SK-N-SH treated with all-trans-retinoic acid at 6 μM for 48 hours (cell line): ENCODE results near the gene CRLF2.
"Not testable (repeated sequence)": the region's sequence is repeated elsewhere in the genome, so short reads cannot be mapped to it uniquely, and the experiment has no call there.

ENCODE experiments used
- ATAC-seq: fragments of 200-7000 bp; cut with Tn5 transposase; 3 replicates; pipeline ENCODE4 v1.9.1; 2020; ENCODE audit warnings: mild to moderate bottlenecking, moderate library complexity
- ARNTL ChIP-seq: fragments of 450-650 bp; formaldehyde crosslinking; IDR thresholded peaks from 2 replicates; pipeline ENCODE4 v1.5.0; 2020; ENCODE audit warnings: low read depth, mild to moderate bottlenecking, moderate library complexity, borderline replicate concordance
- BACH2 ChIP-seq: fragments of 250-450 bp; sonication (Bioruptor Pico); IDR thresholded peaks from 2 replicates; pipeline ENCODE4 v1.9.0; 2021; ENCODE audit warnings: mild to moderate bottlenecking, borderline replicate concordance
- CREB5 ChIP-seq: fragments of 250-450 bp; sonication (Bioruptor Pico); IDR thresholded peaks from 2 replicates; pipeline ENCODE4 v1.5.1; 2020; ENCODE audit warnings: low read depth, mild to moderate bottlenecking, moderate library complexity
- CSDC2 ChIP-seq: fragments of 250-450 bp; sonication (Bioruptor Pico); IDR thresholded peaks from 2 replicates; pipeline ENCODE4 v1.5.0; 2020; ENCODE audit warnings: mild to moderate bottlenecking, moderate library complexity
- CSRNP3 ChIP-seq: fragments of 250-450 bp; sonication (Bioruptor Pico); IDR thresholded peaks from 2 replicates; pipeline ENCODE4 v1.5.1; 2021; ENCODE audit warnings: mild to moderate bottlenecking, moderate library complexity
- ESRRG ChIP-seq: fragments of 250-450 bp; sonication (Bioruptor Pico); IDR thresholded peaks from 2 replicates; pipeline ENCODE4 v1.6.1; 2021; ENCODE audit warnings: mild to moderate bottlenecking
- ISL1 ChIP-seq: fragments of 250-450 bp; sonication (Bioruptor Pico); IDR thresholded peaks from 2 replicates; pipeline ENCODE4 v2.1.2; 2022; ENCODE audit warnings: mild to moderate bottlenecking, moderate library complexity
- OSR1 ChIP-seq: fragments of 250-450 bp; sonication (Bioruptor Pico); IDR thresholded peaks from 2 replicates; pipeline ENCODE4 v1.8.0; 2022; ENCODE audit warnings: moderate library complexity, mild to moderate bottlenecking, inconsistent platforms
- PPARA ChIP-seq: fragments of 250-450 bp; sonication (Bioruptor Pico); IDR thresholded peaks from 2 replicates; pipeline ENCODE4 v1.5.0; 2020; ENCODE audit warnings: mild to moderate bottlenecking, borderline replicate concordance
- SNAI2 ChIP-seq: fragments of 250-450 bp; sonication (Bioruptor Pico); IDR thresholded peaks from 2 replicates; pipeline ENCODE4 v1.5.0; 2020; ENCODE audit warnings: mild to moderate bottlenecking, moderate library complexity
- TCF4 ChIP-seq: fragments of 250-450 bp; sonication (Bioruptor Pico); IDR thresholded peaks from 2 replicates; pipeline ENCODE4 v1.8.0; 2021; ENCODE audit warnings: mild to moderate bottlenecking, moderate library complexity, borderline replicate concordance
- TOX ChIP-seq: fragments of 250-450 bp; sonication (Bioruptor Pico); IDR thresholded peaks from 2 replicates; pipeline ENCODE4 v1.8.0; 2021; ENCODE audit warnings: mild to moderate bottlenecking, moderate library complexity, borderline replicate concordance
- ZC3H10 ChIP-seq: fragments of 250-450 bp; sonication (Bioruptor Pico); IDR thresholded peaks from 2 replicates; pipeline ENCODE4 v1.5.1; 2021; ENCODE audit warnings: mild to moderate bottlenecking, moderate library complexity
- ZFP3 ChIP-seq: fragments of 250-450 bp; sonication (Bioruptor Pico); IDR thresholded peaks from 2 replicates; pipeline ENCODE4 v1.5.0; 2020; ENCODE audit warnings: mild to moderate bottlenecking, moderate library complexity
- ZFP30 ChIP-seq: fragments of 450-650 bp; formaldehyde crosslinking; IDR thresholded peaks from 2 replicates; pipeline ENCODE4 v1.5.0; 2022; ENCODE audit warnings: mild to moderate bottlenecking, moderate library complexity
- ZNF565 ChIP-seq: fragments of 450-650 bp; formaldehyde crosslinking; conservative IDR thresholded peaks from 2 replicates; pipeline ENCODE4 v1.5.0; 2020; ENCODE audit warnings: low read depth, mild to moderate bottlenecking, moderate library complexity
- ZNF70 ChIP-seq: fragments of 450-650 bp; formaldehyde crosslinking; IDR thresholded peaks from 2 replicates; pipeline ENCODE4 v1.5.0; 2020; ENCODE audit warnings: mild to moderate bottlenecking, moderate library complexity
- ZNF8 ChIP-seq: fragments of 450-650 bp; formaldehyde crosslinking; IDR thresholded peaks from 2 replicates; pipeline ENCODE4 v1.5.0; 2020; ENCODE audit warnings: mild to moderate bottlenecking, moderate library complexity
- TF ChIP-seq, protein P1 (sequence below): fragments of 250-450 bp; sonication (Bioruptor Pico); IDR thresholded peaks from 2 replicates; pipeline ENCODE4 v1.8.0; 2021; ENCODE audit warnings: low read depth, mild to moderate bottlenecking, moderate library complexity, borderline replicate concordance
- TF ChIP-seq, protein P2 (sequence below): fragments of 250-450 bp; sonication (Bioruptor Pico); IDR thresholded peaks from 2 replicates; pipeline ENCODE4 v1.8.0; 2020; ENCODE audit warnings: mild to moderate bottlenecking, moderate library complexity, borderline replicate concordance

Gene CRLF2

GRCh38 chrX:1231850-1232465 lies 19.5 kb upstream of the CRLF2 start (continued):
- TF ChIP-seq CSRNP3 (CRISPR knock-in tag): no peak
- TF ChIP-seq, all 23 proteins: peak for 0

DNA sequence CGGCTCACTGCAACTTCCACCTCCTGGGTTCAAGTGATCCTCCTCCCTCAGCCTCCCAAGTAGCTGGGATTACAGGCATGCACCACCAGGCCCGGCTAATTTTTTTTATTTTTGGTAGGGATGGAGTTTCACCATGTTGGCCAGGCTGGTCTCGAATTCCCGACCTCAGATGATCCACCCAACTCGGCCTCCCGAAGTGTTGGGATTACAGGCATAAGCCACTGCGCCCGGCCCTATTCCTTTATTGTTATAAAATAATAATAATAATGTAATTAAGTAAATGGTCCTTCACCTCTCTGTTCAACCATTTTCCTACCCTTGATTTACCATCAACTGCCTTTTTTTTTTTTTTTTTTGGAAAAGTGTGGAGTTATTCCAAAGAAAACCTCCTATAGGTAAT lies 15.7 kb upstream of the CRLF2 start:
- not testable (repeated sequence) for ATAC-seq

- TF ChIP-seq, protein P1, sequence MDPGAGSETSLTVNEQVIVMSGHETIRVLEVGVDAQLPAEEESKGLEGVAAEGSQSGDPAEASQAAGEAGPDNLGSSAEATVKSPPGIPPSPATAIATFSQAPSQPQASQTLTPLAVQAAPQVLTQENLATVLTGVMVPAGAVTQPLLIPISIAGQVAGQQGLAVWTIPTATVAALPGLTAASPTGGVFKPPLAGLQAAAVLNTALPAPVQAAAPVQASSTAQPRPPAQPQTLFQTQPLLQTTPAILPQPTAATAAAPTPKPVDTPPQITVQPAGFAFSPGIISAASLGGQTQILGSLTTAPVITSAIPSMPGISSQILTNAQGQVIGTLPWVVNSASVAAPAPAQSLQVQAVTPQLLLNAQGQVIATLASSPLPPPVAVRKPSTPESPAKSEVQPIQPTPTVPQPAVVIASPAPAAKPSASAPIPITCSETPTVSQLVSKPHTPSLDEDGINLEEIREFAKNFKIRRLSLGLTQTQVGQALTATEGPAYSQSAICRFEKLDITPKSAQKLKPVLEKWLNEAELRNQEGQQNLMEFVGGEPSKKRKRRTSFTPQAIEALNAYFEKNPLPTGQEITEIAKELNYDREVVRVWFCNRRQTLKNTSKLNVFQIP (CRISPR knock-in tag): no peak
- TF ChIP-seq TOX (CRISPR knock-in tag): no peak
- TF ChIP-seq, protein P2, sequence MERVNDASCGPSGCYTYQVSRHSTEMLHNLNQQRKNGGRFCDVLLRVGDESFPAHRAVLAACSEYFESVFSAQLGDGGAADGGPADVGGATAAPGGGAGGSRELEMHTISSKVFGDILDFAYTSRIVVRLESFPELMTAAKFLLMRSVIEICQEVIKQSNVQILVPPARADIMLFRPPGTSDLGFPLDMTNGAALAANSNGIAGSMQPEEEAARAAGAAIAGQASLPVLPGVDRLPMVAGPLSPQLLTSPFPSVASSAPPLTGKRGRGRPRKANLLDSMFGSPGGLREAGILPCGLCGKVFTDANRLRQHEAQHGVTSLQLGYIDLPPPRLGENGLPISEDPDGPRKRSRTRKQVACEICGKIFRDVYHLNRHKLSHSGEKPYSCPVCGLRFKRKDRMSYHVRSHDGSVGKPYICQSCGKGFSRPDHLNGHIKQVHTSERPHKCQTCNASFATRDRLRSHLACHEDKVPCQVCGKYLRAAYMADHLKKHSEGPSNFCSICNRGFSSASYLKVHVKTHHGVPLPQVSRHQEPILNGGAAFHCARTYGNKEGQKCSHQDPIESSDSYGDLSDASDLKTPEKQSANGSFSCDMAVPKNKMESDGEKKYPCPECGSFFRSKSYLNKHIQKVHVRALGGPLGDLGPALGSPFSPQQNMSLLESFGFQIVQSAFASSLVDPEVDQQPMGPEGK (CRISPR knock-in tag): no peak
- no peak for TF ChIP-seq ZFP3 (CRISPR knock-in tag)
- TF ChIP-seq, all 23 proteins: peak for 0
- no peak for ATAC-seq
Observed at GRCh38 chrX:1226249-1226648, 13.8 kb upstream of the CRLF2 start.

DNA sequence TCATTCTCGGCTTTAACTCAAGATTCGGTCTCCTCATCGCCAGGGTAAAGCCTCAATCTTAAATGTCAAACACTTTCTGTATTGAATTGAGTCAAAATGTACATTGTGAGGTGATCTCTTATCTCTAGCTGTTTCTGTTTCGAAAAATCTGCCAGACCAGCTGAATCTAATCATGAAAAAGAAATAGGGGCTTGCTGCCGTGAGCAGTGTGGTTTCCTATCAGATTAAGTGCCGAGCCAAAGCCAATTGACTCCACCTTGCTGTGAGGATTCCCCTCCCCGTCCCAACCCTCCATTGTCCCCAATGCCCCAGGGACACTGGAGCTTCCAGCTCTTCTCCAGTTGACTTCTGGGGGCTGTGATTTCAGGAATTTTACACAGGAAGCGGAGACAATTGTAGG lies 12.5 kb upstream of the CRLF2 start:
- TF ChIP-seq, protein P2 (CRISPR knock-in tag): no peak
- TF ChIP-seq SNAI2: no peak
- no peak for TF ChIP-seq ZFP3 (CRISPR knock-in tag)
- TF ChIP-seq OSR1 (CRISPR knock-in tag): no peak
- TF ChIP-seq PPARA (CRISPR knock-in tag): no peak
- TF ChIP-seq CREB5 (CRISPR knock-in tag): no peak
- no peak for TF ChIP-seq ZNF70
- no peak for TF ChIP-seq TCF4
- TF ChIP-seq ZNF565 (CRISPR knock-in tag): no peak
- no peak for TF ChIP-seq ARNTL (CRISPR knock-in tag)
- no peak for TF ChIP-seq ESRRG (CRISPR knock-in tag)
- no peak for TF ChIP-seq ZFP30 (CRISPR knock-in tag)
- no peak for TF ChIP-seq CSRNP3 (CRISPR knock-in tag)
- TF ChIP-seq ISL1: no peak
- no peak for TF ChIP-seq ZNF8
- TF ChIP-seq ZC3H10 (CRISPR knock-in tag): no peak
- no peak for TF ChIP-seq BACH2 (CRISPR knock-in tag)
- TF ChIP-seq CSDC2 (CRISPR knock-in tag): no peak
- TF ChIP-seq TOX (CRISPR knock-in tag): no peak
- TF ChIP-seq, all 23 proteins: peak for 0
- no peak for ATAC-seq
